Right lobe of liver (tissue), 6 donors: ENCODE measurements around the gene TRIP12. TPM values are rescaled to one million over a fixed set of nuclear protein-coding genes. Genes with fewer than 3 reads are reported as not detected.
A peak's percentile ranks its signal among the peaks of the same experiment; 100 is the strongest.
"Not testable (repeated sequence)": the region's sequence is repeated elsewhere in the genome, so short reads cannot be mapped to it uniquely, and the experiment has no call there.

Experiments used
- ATAC-seq, 4 donors: fragments of 200-7000 bp; cut with Tn5 transposase; one replicate each; pipeline ENCODE4 v1.9.1; 2020; ENCODE audit warnings: mild to moderate bottlenecking in 4 of 4, moderate library complexity in 4 of 4
- DNase-seq, 3 donors: peaks; one replicate each; pipeline ENCODE4 v3.0.0-alpha.2; 2020
- H3K27ac ChIP-seq, 3 donors: fragments of 200-600 bp; one replicate each; pipeline ENCODE4 v1.8.0; 2022
- H3K27me3 ChIP-seq, 2 donors: fragments of 200-600 bp; one replicate each; pipeline ENCODE4 v1.8.0; 2022
- H3K36me3 ChIP-seq, 4 donors: fragments of 200-600 bp; sonication (generic) in 1 of 4; one replicate each; pipeline versions ENCODE4 v1.5.1 to v1.8.0; 2017 to 2022; ENCODE audit warnings: control low read depth in 1 of 4
- H3K4me1 ChIP-seq, 4 donors: fragments of 200-600 bp; sonication (generic) in 1 of 4; one replicate each; pipeline versions ENCODE4 v1.5.1 to v1.8.0; 2017 to 2022; ENCODE audit warnings: control low read depth in 1 of 4
- H3K4me3 ChIP-seq, 3 donors: fragments of 200-600 bp; one replicate each; pipeline ENCODE4 v1.8.0; 2022
- H3K9me3 ChIP-seq, 4 donors: fragments of 200-600 bp; sonication (generic) in 1 of 4; one replicate each; pipeline versions ENCODE4 v1.5.1 to v1.8.0; 2017 to 2022; ENCODE audit warnings: control low read depth in 1 of 4
- POLR2A ChIP-seq: fragments of 450-650 bp; IDR thresholded peaks from one replicate; pipeline ENCODE4 v1.6.1; 2017; ENCODE audit warnings: antibody characterized with exemption, mild to moderate bottlenecking
- WGBS: methylation state at CpG from one replicate; pipeline ENCODE4 v1.1.6; 2018; ENCODE audit warnings: low coverage, low lambda C conversion rate; ENCODE audit not compliant: insufficient coverage; ENCODE audit errors: missing lambda C conversion rate; 5-methylcytosine and 5-hydroxymethylcytosine counted together
- intact Hi-C, 2 donors: fragments of 100-400 bp; cut with DNase I; formaldehyde crosslinking; loops; one replicate each; pipeline versions ENCODE4 v1.11.2 to v1.14.1; 2022
- total RNA-seq, 6 experiments: library from RNA; depleted of rRNA in 2 of 6; stranded (reverse); fragments of >200 nt in 2 of 6; fragmentation: NEBNext Ultra II Directional in 3 of 6; extraction: Animal tissue kit (Norgen Biotek cat#: 25700) in 3 of 6; gene quantifications; one replicate each; pipeline versions ENCODE4 v1.1.0 to v1.2.4, GENCODE V29; 2016 to 2023
- TF ChIP-seq, protein P1 (sequence below), 4 donors: fragments of 200-600 bp in 3 of 4; fragments of 450-650 bp in 1 of 4; IDR thresholded peaks; one replicate each; pipeline versions ENCODE4 v1.5.1 to v1.8.0; 2016 to 2022; ENCODE audit warnings: antibody characterized with exemption in 4 of 4, mild to moderate bottlenecking in 2 of 4
- donor health status: DM: no; HTN: yes; CAD: no.
- donor health status: DM: no; HTN: no; CAD: no.
- donor health status: DM: no; HTN: no; CAD: no.
- donor health status: DM: no; HTN: yes; CAD: no.
- donor health status: DM: no; HTN: yes; CAD: no.

Gene TRIP12
- total RNA-seq, 6 experiments from 2014 or later, result 66.5 to 98.0 (median 85.4) TPM

GRCh38 chr2:229795058-229795457 is 126.8 kb downstream of the TRIP12 start:
- H3K4me3 ChIP-seq, result no peak overlapping the region
- TF ChIP-seq, protein P1, sequence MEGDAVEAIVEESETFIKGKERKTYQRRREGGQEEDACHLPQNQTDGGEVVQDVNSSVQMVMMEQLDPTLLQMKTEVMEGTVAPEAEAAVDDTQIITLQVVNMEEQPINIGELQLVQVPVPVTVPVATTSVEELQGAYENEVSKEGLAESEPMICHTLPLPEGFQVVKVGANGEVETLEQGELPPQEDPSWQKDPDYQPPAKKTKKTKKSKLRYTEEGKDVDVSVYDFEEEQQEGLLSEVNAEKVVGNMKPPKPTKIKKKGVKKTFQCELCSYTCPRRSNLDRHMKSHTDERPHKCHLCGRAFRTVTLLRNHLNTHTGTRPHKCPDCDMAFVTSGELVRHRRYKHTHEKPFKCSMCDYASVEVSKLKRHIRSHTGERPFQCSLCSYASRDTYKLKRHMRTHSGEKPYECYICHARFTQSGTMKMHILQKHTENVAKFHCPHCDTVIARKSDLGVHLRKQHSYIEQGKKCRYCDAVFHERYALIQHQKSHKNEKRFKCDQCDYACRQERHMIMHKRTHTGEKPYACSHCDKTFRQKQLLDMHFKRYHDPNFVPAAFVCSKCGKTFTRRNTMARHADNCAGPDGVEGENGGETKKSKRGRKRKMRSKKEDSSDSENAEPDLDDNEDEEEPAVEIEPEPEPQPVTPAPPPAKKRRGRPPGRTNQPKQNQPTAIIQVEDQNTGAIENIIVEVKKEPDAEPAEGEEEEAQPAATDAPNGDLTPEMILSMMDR (IDR thresholded peaks at IDR 0.05), result no peak
- TF ChIP-seq POLR2A, result no peak
- no peaks in the 10 kb centered on the region for H3K9me3 ChIP-seq
- peak in 1 of 3 donors; percentile 52 for DNase-seq
- intact Hi-C loops, result no loop called here
- peaks cover 0 to 34% (median 7%) of the 10 kb centered on the region in 4 donors for H3K4me1 ChIP-seq
- no peaks in the 10 kb centered on the region for H3K27me3 ChIP-seq
- peak; percentile 72 to 84 (median 80) for ATAC-seq
- H3K27ac ChIP-seq, result no peak overlapping the region
- H3K36me3 ChIP-seq, result peaks cover 13 to 54% (median 35%) of the 10 kb centered on the region in 4 donors

DNA sequence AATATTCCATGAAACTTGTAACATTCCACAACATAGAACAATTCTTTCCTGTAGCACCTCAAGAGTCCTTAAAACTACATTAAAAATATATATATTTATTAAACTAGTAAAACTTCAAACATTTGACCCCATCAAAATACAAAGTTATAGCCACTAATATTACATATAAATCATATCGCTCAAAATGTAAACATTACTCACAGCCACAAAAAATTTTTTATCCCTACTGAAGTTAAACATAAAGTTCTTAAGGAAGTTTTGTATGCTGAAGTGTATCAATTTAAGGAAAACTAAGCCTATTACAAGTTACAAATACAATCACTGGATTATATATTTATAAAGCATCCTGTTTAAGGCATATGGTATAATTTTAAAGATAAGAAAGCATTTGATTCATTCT is 127.2 kb downstream of the TRIP12 start:
- Histone ChIP-seq H3K4me1 (peaks cover 0 to 34% (median 7%) of the 10 kb centered on the region in 4 donors), H3K27me3 (no peaks in the 10 kb centered on the region), H3K4me3 (no peak overlapping the region), H3K36me3 (peaks cover 13 to 57% (median 37%) of the 10 kb centered on the region in 4 donors), H3K9me3 (no peaks in the 10 kb centered on the region), H3K27ac (no peak overlapping the region)
- TF ChIP-seq POLR2A, result no peak
- TF ChIP-seq, protein P1 (IDR thresholded peaks at IDR 0.05), result no peak
- intact Hi-C loops, result no loop called here
- 100% methylated on average over 1 of the region's 1 CpG for WGBS
- no peak for ATAC-seq
- no peak for DNase-seq

DNA sequence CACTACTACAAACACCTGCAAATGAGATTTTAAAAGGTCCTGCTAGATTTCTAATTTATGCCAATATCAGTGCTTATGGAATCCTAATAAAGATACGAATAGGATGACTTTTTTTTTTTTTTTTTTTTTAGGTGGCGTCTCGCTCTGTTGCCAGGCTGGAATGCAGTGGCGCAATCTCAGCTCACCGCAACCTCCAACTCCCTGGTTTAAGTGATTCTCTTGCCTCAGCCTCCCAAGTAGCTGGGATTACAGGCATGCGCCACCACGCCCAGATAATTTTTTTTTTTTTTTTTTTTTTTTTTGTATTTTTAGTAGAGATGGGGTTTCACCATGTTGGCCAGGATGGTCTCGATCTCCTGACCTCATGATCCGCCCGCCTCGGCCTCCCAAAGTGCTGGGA is 135.5 kb downstream of the TRIP12 start:
- no CpG with 5 or more reads among the region's 11 CpGs for WGBS

GRCh38 chr2:229784791-229785190 is 137.0 kb downstream of the TRIP12 start:
- WGBS, result 83% methylated on average over 2 of the region's 2 CpGs
- no peaks in the 10 kb centered on the region for H3K27me3 ChIP-seq
- no peak overlapping the region for H3K4me3 ChIP-seq
- TF ChIP-seq POLR2A, result no peak
- TF ChIP-seq, protein P1 (IDR thresholded peaks at IDR 0.05), result no peak
- DNase-seq (no peak), ATAC-seq (no peak)
- H3K9me3 ChIP-seq, result no peaks in the 10 kb centered on the region
- intact Hi-C loops, result no loop called here
- no peak overlapping the region for H3K27ac ChIP-seq
- H3K36me3 ChIP-seq, result peaks cover 0 to 56% (median 10%) of the 10 kb centered on the region in 4 donors
- no peaks in the 10 kb centered on the region for H3K4me1 ChIP-seq

More for the DNA sequence above, 135.5 kb downstream of the TRIP12 start:
- H3K27me3 ChIP-seq, intact Hi-C loops, H3K27ac ChIP-seq, H3K4me1 ChIP-seq, H3K9me3 ChIP-seq, H3K4me3 ChIP-seq, ATAC-seq, DNase-seq: not testable (repeated sequence)
- H3K36me3 ChIP-seq, result peaks cover under 1 to 70% (median 19%) of the 10 kb centered on the region in 4 donors

GRCh38 chr2:229783108-229783721 is 138.6 kb downstream of the TRIP12 start:
- intact Hi-C loops, result no loop called here
- Histone ChIP-seq H3K27ac (no peak overlapping the region), H3K9me3 (no peaks in the 10 kb centered on the region), H3K4me3 (no peak overlapping the region), H3K4me1 (no peaks in the 10 kb centered on the region), H3K27me3 (no peaks in the 10 kb centered on the region), H3K36me3 (peaks cover 0 to 56% (median 7%) of the 10 kb centered on the region in 4 donors)
- 76% methylated on average over 5 of the region's 5 CpGs for WGBS
- DNase-seq (no peak), ATAC-seq (no peak)
- TF ChIP-seq, protein P1 (IDR thresholded peaks at IDR 0.05), result no peak
- TF ChIP-seq POLR2A, result no peak
